AG04450 (cell line): ENCODE measurements around the gene ZSWIM8. TPM values are rescaled to one million over a fixed set of nuclear protein-coding genes. Genes with fewer than 3 reads are reported as not detected.
A peak's percentile ranks its signal among the peaks of the same experiment; 100 is the strongest.

Experiments
- CTCF ChIA-PET: fragments of 300-600, 350-600 bp; formaldehyde crosslinking; extraction: SDS; loops from one replicate; lab custom pipeline; 2022; ENCODE audit warnings: antibody characterized with exemption, inconsistent platforms; lab: Charles Lee
- POLR2A ChIA-PET: fragments of 350-600 bp; formaldehyde crosslinking; extraction: SDS; loops from one replicate; lab custom pipeline; 2021; ENCODE audit warnings: antibody characterized with exemption, inconsistent platforms; lab: Yijun Ruan, JAX
- DNase-seq: peaks from one replicate; pipeline ENCODE4 v3.0.0-alpha.2; 2011; ENCODE audit warnings: low read depth, low spot score
- H3K27ac ChIP-seq: one replicate; pipeline ENCODE4 v1.5.1; 2012; ENCODE audit warnings: low read depth, low read length, control low read depth
- H3K27me3 ChIP-seq: one replicate; pipeline ENCODE4 v1.6.0; 2012; ENCODE audit warnings: low read length; ENCODE audit not compliant: control insufficient read depth, insufficient read depth
- H3K4me3 ChIP-seq: 2 replicates; pipeline ENCODE4 v1.5.1; 2011; ENCODE audit warnings: mild to moderate bottlenecking, low read depth, low read length, control low read depth
- H3K9me3 ChIP-seq: 2 replicates; pipeline ENCODE4 v1.5.1; 2012; ENCODE audit warnings: low read length; ENCODE audit not compliant: control insufficient read depth, insufficient read depth
- CTCF ChIP-seq: IDR thresholded peaks from 2 replicates; pipeline ENCODE4 v1.5.1; 2011; ENCODE audit warnings: low read depth, low read length, control low read depth, inconsistent platforms
- polyA plus RNA-seq: library from polyadenylated mRNA; depleted of rRNA; stranded (reverse); fragments of >200 nt; gene quantifications from 2 replicates; pipeline ENCODE4 v1.2.3, GENCODE V29; 2011

ZSWIM8 gene
- polyA plus RNA-seq, 1 experiment = 44.2 TPM

DNA sequence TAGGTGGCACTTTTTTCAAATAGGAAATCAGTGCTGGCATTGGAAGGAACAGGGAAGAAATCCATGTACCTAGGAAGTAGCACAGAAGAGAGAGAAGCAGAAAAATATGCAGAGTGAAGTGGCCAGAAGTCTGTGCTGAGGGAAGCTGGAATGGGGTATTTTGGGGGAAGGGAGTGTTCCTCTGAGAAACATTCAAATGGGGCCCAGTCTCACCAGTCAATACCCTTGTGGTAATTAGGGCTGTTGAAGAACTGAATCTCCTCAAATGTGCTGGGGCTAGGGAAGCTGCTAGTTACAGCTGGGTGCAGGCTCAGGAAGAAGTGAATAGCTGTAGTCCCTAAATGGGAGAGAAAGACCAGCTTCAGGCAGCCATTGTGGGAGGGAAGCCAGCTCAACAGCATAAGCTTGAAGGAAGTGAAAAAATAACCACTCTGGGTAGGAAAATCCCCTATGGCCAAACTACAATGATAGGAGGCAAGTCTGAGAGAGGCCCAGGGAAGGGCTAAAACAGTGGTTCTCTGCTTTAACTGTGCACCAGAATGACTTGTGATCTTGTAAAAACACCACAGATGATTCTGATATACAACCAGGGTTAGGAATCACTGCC, 18.4 kb downstream of the ZSWIM8 start:
- Histone ChIP-seq H3K27me3 (no peaks in the 10 kb centered on the region), H3K27ac (peak overlapping the region; percentile 31), H3K9me3 (no peaks in the 10 kb centered on the region; the same call in 1 of the 2 replicates), H3K4me3 (no peak overlapping the region)
- no peak for TF ChIP-seq CTCF
- POLR2A ChIA-PET = interaction anchor here (0.7 kb wide), 1 partner anchor 47 kb away, joined by 4 read pairs; no protein-coding TSS in a partner anchor
- DNase-seq = no peak
- CTCF ChIA-PET = interaction anchor here (0.6 kb wide), 1 partner anchor 135 kb away, joined by 4 read pairs; no protein-coding TSS in a partner anchor

DNA sequence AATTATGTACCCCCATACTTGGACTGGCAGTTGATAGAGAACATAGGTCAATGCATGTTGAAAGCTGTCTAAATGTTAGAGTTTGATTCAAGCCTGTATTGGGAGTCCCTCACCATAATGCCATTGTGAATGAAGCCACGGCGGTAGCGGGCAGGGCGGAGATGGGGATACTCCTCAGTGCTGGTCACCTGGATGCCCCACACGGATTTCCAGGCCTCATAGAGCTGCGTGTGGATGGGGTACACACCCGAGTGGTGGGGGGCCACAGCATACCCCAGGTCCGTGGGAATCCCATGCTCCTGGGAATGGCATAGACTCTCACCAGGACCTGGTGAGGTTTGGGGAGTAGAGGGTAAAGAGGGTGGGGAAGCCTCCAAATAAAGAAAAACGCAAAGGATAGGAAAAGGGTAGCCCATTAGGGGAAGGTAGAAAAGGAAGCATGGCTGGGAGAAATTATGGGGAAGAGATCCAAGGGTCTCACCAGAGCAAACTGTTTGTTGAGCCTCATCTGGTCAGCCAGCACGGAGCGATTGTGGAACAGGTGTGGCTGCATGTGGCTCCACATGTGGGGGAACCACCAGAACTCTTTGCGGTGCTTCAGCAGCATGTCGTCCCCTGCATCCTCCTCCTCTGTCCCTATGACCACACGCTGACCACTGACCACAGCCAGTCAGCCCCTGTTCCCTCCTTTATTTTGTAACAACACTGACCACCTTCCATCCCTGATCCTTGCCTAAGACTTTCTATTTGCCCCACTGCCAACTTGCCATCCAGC, 21.0 kb downstream of the ZSWIM8 start:
- H3K4me3 ChIP-seq = no peak overlapping the region
- no peaks in the 10 kb centered on the region for H3K27me3 ChIP-seq
- H3K9me3 ChIP-seq = no peaks in the 10 kb centered on the region; the same call in 1 of the 2 replicates
- no peak overlapping the region for H3K27ac ChIP-seq
- no peak for TF ChIP-seq CTCF
- no peak for DNase-seq
- CTCF ChIA-PET = interaction anchor here (0.6 kb wide), 1 partner anchor 163 kb away, joined by 3 read pairs; no protein-coding TSS in a partner anchor
- POLR2A ChIA-PET = no interaction called here

- H3K9me3 ChIP-seq = no peaks in the 10 kb centered on the region; the same call in 1 of the 2 replicates
- CTCF ChIA-PET = no interaction called here
- no peaks in the 10 kb centered on the region for H3K27me3 ChIP-seq
- no peak overlapping the region for H3K4me3 ChIP-seq
- POLR2A ChIA-PET = no interaction called here
- TF ChIP-seq CTCF = no peak
- no peak for DNase-seq
- no peak overlapping the region for H3K27ac ChIP-seq
Observed at GRCh38 chr10:73807471-73807870, 22.1 kb downstream of the ZSWIM8 start.

- H3K27me3 ChIP-seq = no peaks in the 10 kb centered on the region
- H3K4me3 ChIP-seq = no peak overlapping the region
- no peak overlapping the region for H3K27ac ChIP-seq
- CTCF ChIA-PET = no interaction called here
- POLR2A ChIA-PET = interaction anchor here (0.6 to 0.7 kb wide), 3 partner anchors 9 to 1426 kb away, joined by 3 to 5 read pairs (median 4); partner anchors contain the start of gene PPP3CB
- TF ChIP-seq CTCF = no peak
- no peak for DNase-seq
- no peaks in the 10 kb centered on the region; the same call in 1 of the 2 replicates for H3K9me3 ChIP-seq
Observed at GRCh38 chr10:73808021-73808815, 22.8 kb downstream of the ZSWIM8 start.
